HL-60 (cell line): ENCODE results near the gene CREB3L4.

Experiments
- CTCF ChIP-seq: IDR thresholded peaks from one replicate; pipeline ENCODE4 v1.5.1; 2011; ENCODE audit warnings: low read length, control low read depth, inconsistent platforms; ENCODE audit not compliant: insufficient read depth
- POLR2AphosphoS5 ChIP-seq: IDR thresholded peaks from 2 replicates; pipeline ENCODE4 v1.6.1; 2012; ENCODE audit warnings: low read depth

- TF ChIP-seq CTCF (no peak), POLR2AphosphoS5 (no peak)
These were observed 13.8 kb upstream of the CREB3L4 start for GRCh38 chr1:153953859-153954365.
